Activated B cell treated with CpG ODN at 0.5 μM for 24 hours (primary cell): ENCODE measurements around the gene ETS1. TPM values are rescaled to one million over a fixed set of nuclear protein-coding genes. Genes with fewer than 3 reads are reported as not detected.

Experiments used
- ATAC-seq: fragments of 200-7000 bp; cut with Tn5 transposase; one replicate; pipeline ENCODE4 v1.10.0; 2021; ENCODE audit warnings: low read depth, mild to moderate bottlenecking, moderate library complexity
- CTCF ChIA-PET: fragments of 350-600 bp; sonication (Branson Sonifier 250); formaldehyde crosslinking; loops from one replicate; lab custom pipeline; 2021; ENCODE audit warnings: antibody characterized with exemption; lab: Charles Lee
- POLR2A ChIA-PET: fragments of 350-600 bp; sonication (Branson Sonifier 250); formaldehyde crosslinking; loops from one replicate; lab custom pipeline; 2021; ENCODE audit warnings: antibody characterized with exemption; lab: Charles Lee
- DNase-seq: peaks from one replicate; pipeline ENCODE4 v3.0.0; 2022
- H3K27ac Mint-ChIP-seq: one replicate; pipeline ENCODE4 v1.8.0; 2020; ENCODE audit warnings: mixed read lengths
- H3K27me3 Mint-ChIP-seq: one replicate; pipeline ENCODE4 v1.8.0; 2021; ENCODE audit warnings: mixed read lengths
- H3K36me3 Mint-ChIP-seq: one replicate; pipeline ENCODE4 v1.8.0; 2021; ENCODE audit warnings: low read depth, mixed read lengths
- H3K4me1 Mint-ChIP-seq: one replicate; pipeline ENCODE4 v1.8.0; 2021; ENCODE audit warnings: mixed read lengths
- H3K4me3 Mint-ChIP-seq: one replicate; pipeline ENCODE4 v1.8.0; 2020; ENCODE audit warnings: mild to moderate bottlenecking, mixed read lengths
- H3K9me3 Mint-ChIP-seq: one replicate; pipeline ENCODE4 v1.8.0; 2020; ENCODE audit warnings: mixed read lengths
- CTCF ChIP-seq: fragments of 200-600 bp; IDR thresholded peaks from one replicate; pipeline ENCODE4 v1.8.0; 2022; ENCODE audit warnings: antibody characterized with exemption, mild to moderate bottlenecking
- intact Hi-C: fragments of 100-400 bp; cut with micrococcal nuclease; formaldehyde crosslinking; loops from one replicate; pipeline ENCODE4 v1.15.1; 2024
- total RNA-seq: library from RNA; stranded (reverse); gene quantifications from 2 replicates; pipeline ENCODE4 v1.2.3, GENCODE V29; 2022

The ETS1 gene
- total RNA-seq, 1 donor from 2014 or later, result 301 TPM

- Mint-ChIP-seq H3K4me1 (peaks cover 99% of the 10 kb centered on the region), H3K4me3 (peak overlapping the region; percentile 13), H3K9me3 (no peaks in the 10 kb centered on the region), H3K36me3 (peaks cover 67% of the 10 kb centered on the region), H3K27ac (peak overlapping the region; percentile 79), H3K27me3 (no peaks in the 10 kb centered on the region)
- CTCF ChIA-PET, result interaction anchor here (1.0 kb wide), 1 partner anchor 20 kb away, joined by 3 read pairs; no protein-coding TSS in a partner anchor
- TF ChIP-seq CTCF, result no peak
- no peak for ATAC-seq
- intact Hi-C loops, result no loop called here
- no peak for DNase-seq
- POLR2A ChIA-PET, result interaction anchor here (0.6 to 1.7 kb wide), 5 partner anchors 10 to 44 kb away, joined by 3 to 7 read pairs (median 4); no protein-coding TSS in a partner anchor
These were observed 86.9 kb downstream of the ETS1 start for GRCh38 chr11:128500493-128500892.

GRCh38 chr11:128499613-128500253 is 87.6 kb downstream of the ETS1 start:
- POLR2A ChIA-PET, result interaction anchor here (0.7 to 4.0 kb wide), 2 partner anchors 16 to 19 kb away, joined by 3 to 46 read pairs; no protein-coding TSS in a partner anchor
- Mint-ChIP-seq H3K36me3 (peaks cover 72% of the 10 kb centered on the region), H3K27me3 (no peaks in the 10 kb centered on the region), H3K4me3 (peak overlapping the region; percentile 8), H3K9me3 (no peaks in the 10 kb centered on the region), H3K27ac (peak overlapping the region; percentile 93), H3K4me1 (peaks cover 99% of the 10 kb centered on the region)
- DNase-seq (no peak), ATAC-seq (no peak)
- CTCF ChIA-PET, result interaction anchor here (1.0 kb wide), 1 partner anchor 21 kb away, joined by 3 read pairs; no protein-coding TSS in a partner anchor
- intact Hi-C loops, result no loop called here
- TF ChIP-seq CTCF, result no peak

- ATAC-seq, result no peak
These were observed 88.6 kb downstream of the ETS1 start for GRCh38 chr11:128498721-128499245.

GRCh38 chr11:128497776-128498095 is 89.6 kb downstream of the ETS1 start:
- intact Hi-C loops, result loop anchor here (1.0 to 2.0 kb wide), 10 partner anchors 8 to 260 kb away; no protein-coding TSS in a partner anchor
- Mint-ChIP-seq H3K36me3 (peaks cover 77% of the 10 kb centered on the region), H3K4me1 (peaks cover 98% of the 10 kb centered on the region), H3K27me3 (no peaks in the 10 kb centered on the region), H3K27ac (peak overlapping the region; percentile 93), H3K4me3 (peak overlapping the region; percentile 78), H3K9me3 (no peaks in the 10 kb centered on the region)
- DNase-seq, result no peak
- ChIA-PET POLR2A (interaction anchor here (0.6 to 4.0 kb wide), 21 partner anchors 9 to 223 kb away, joined by 3 to 61 read pairs (median 4); no protein-coding TSS in a partner anchor), CTCF (interaction anchor here (1.1 to 2.0 kb wide), 4 partner anchors 23 to 207 kb away, joined by 3 to 7 read pairs (median 6); no protein-coding TSS in a partner anchor)
- no peak for ATAC-seq
- no peak for TF ChIP-seq CTCF

More at GRCh38 chr11:128498721-128499245, 88.6 kb downstream of the ETS1 start:
- Mint-ChIP-seq H3K27me3 (no peaks in the 10 kb centered on the region), H3K36me3 (peaks cover 75% of the 10 kb centered on the region), H3K27ac (peak overlapping the region; percentile 93), H3K4me3 (peak overlapping the region; percentile 9), H3K4me1 (peaks cover 98% of the 10 kb centered on the region), H3K9me3 (no peaks in the 10 kb centered on the region)
- ChIA-PET CTCF (no interaction called here), POLR2A (interaction anchor here (0.6 to 4.0 kb wide), 6 partner anchors 9 to 209 kb away, joined by 3 to 61 read pairs (median 9); no protein-coding TSS in a partner anchor)
- no peak for DNase-seq
- intact Hi-C loops, result no loop called here
- TF ChIP-seq CTCF, result no peak
